ENCODE data around the gene RCBTB2. TPM values are rescaled to one million over a fixed set of nuclear protein-coding genes. Genes with fewer than 3 reads are reported as not detected.

The RCBTB2 gene
- total RNA-seq, 1 donor = 7.0 TPM

- no peak overlapping the region for H3K4me3 ChIP-seq (ENCODE audit: low read depth, low read length)
- DNase-seq (ENCODE audit: low read depth) = no peak
- TF ChIP-seq CTCF (IDR thresholded peaks at IDR 0.05; ENCODE audit: insufficient read depth, low read length) = no peak
Measured at GRCh38 chr13:48578516-48579164, 45.8 kb upstream of the RCBTB2 start.

DNA sequence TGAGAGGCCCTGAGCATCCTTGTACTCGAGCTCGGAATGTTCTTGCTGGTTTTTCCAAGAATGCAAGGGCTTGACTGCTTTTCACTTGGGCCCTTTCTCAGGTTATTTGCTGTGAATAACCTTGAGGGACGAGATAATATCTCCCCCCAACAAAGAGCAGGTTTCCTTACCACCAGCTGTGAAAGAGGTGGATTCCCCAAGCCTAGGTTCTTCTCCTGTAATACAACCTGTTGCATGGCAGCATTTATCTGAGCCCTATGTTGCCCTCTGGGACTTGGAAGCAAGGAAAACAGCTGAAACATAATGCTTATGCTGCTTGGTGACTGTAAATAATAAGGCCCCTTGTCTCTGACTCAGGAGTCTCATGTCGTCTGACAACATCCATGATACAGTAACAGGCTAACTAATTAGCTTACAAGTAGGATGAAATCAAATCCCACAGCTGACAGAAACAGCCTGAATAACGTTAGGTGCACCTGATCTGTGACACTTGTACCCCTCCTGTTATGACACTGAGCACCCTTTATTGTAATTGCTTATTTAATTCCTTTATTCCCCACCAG lies 43.6 kb upstream of the RCBTB2 start:
- H3K4me3 ChIP-seq (ENCODE audit: low read depth, low read length) = no peak overlapping the region
- DNase-seq (ENCODE audit: low read depth) = no peak
- TF ChIP-seq CTCF (IDR thresholded peaks at IDR 0.05; ENCODE audit: insufficient read depth, low read length) = no peak

GRCh38 chr13:48575031-48575430 lies 42.2 kb upstream of the RCBTB2 start:
- TF ChIP-seq CTCF (IDR thresholded peaks at IDR 0.05; ENCODE audit: insufficient read depth, low read length) = no peak
- H3K4me3 ChIP-seq (ENCODE audit: low read depth, low read length) = no peak overlapping the region
- no peak for DNase-seq (ENCODE audit: low read depth)

GRCh38 chr13:48574041-48574796 lies 41.3 kb upstream of the RCBTB2 start:
- H3K4me3 ChIP-seq (ENCODE audit: low read depth, low read length) = no peak overlapping the region
- TF ChIP-seq CTCF (IDR thresholded peaks at IDR 0.05; ENCODE audit: insufficient read depth, low read length) = no peak
- DNase-seq (ENCODE audit: low read depth) = no peak

DNA sequence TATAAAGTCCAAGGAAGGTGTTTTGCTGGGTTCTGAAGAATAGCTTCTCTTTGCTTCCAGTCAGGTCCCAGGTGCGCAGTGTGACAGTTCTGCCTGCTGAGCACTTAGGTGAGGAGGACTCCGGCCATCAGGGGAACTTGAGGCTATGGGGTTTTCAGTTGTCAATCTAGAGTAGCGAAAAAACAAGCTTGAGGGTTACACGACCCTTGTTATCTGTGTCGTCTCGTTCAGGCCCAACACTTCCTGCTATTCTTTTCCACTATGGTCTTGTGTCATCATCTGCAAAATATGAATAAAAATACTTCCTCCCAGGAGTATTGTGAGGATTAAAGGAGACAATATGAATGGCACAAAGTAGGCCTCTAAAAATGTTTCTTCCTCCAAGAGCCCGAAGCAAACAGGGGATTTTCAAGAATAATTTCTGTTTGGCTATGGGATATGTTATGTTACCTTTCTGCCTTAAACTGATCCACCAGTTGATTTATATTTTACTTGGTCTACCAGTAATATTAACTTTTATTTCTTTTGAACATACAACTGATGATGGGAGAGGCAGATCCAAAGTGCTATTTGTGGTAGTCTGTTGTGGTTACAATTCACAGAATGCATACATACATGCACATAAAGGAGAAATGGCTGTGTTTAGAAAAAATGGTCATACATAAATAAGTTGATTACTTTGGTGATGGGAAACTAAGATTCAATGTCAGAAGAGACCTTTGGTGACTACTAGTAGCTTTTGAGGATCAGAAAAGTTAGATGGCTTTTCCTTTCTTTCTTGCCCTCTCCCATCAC lies 40.5 kb upstream of the RCBTB2 start:
- TF ChIP-seq CTCF (IDR thresholded peaks at IDR 0.05; ENCODE audit: insufficient read depth, low read length) = no peak
- no peak for DNase-seq (ENCODE audit: low read depth)
- H3K4me3 ChIP-seq (ENCODE audit: low read depth, low read length) = no peak overlapping the region

GRCh38 chr13:48571126-48571913 lies 38.4 kb upstream of the RCBTB2 start:
- peak overlapping the region; percentile 19 for H3K4me3 ChIP-seq (ENCODE audit: low read depth, low read length)
- peak; percentile 79 for DNase-seq (ENCODE audit: low read depth)
- TF ChIP-seq CTCF (IDR thresholded peaks at IDR 0.05; ENCODE audit: insufficient read depth, low read length) = no peak
